SJSA1 (cell line): ENCODE data around the gene PLXND1. TPM values are rescaled to one million over a fixed set of nuclear protein-coding genes. Genes with fewer than 3 reads are reported as not detected.
A peak's percentile ranks its signal among the peaks of the same experiment; 100 is the strongest.

Experiments
- DNase-seq, 2 experiments: peaks; one replicate each; pipeline ENCODE4 v3.0.0-alpha.2; 2015 to 2020; ENCODE audit warnings: low spot score in 2 of 2, low read depth in 1 of 2
- H3K27ac ChIP-seq: fragments of 250-450 bp; sonication (Bioruptor Pico); 2 replicates; pipeline ENCODE4 v1.5.1; 2020; ENCODE audit warnings: mild to moderate bottlenecking, moderate library complexity
- H3K27me3 ChIP-seq: fragments of 250-450 bp; sonication (Bioruptor Pico); replicated peaks from 2 replicates; pipeline ENCODE4 v1.5.1; 2020; ENCODE audit warnings: mild to moderate bottlenecking, moderate library complexity
- H3K36me3 ChIP-seq: fragments of 250-450 bp; sonication (Bioruptor Pico); 2 replicates; pipeline ENCODE4 v1.5.1; 2020; ENCODE audit warnings: mild to moderate bottlenecking
- H3K4me1 ChIP-seq: fragments of 250-450 bp; sonication (Bioruptor Pico); replicated peaks from 2 replicates; pipeline ENCODE4 v1.6.1; 2021; ENCODE audit warnings: mild to moderate bottlenecking
- H3K4me3 ChIP-seq: fragments of 250-450 bp; sonication (Bioruptor Pico); 2 replicates; pipeline ENCODE4 v1.5.1; 2020; ENCODE audit warnings: mild to moderate bottlenecking
- H3K9me3 ChIP-seq: fragments of 250-450 bp; sonication (Bioruptor Pico); replicated peaks from 2 replicates; pipeline ENCODE4 v1.5.1; 2020; ENCODE audit warnings: mild to moderate bottlenecking
- total RNA-seq: library from RNA; depleted of rRNA; stranded (reverse); fragments of >200 nt; shearing (Covaris generic); gene quantifications from 2 replicates; pipeline ENCODE4 v1.2.3, GENCODE V29; 2014

Gene PLXND1
- total RNA-seq, 1 experiment from 2014 or later, result 80.1 TPM

GRCh38 chr3:129622933-129623332 is 16.5 kb upstream of the PLXND1 start:
- H3K27ac ChIP-seq, result no peak overlapping the region
- H3K9me3 ChIP-seq, result no peaks in the 10 kb centered on the region
- H3K27me3 ChIP-seq, result no peaks in the 10 kb centered on the region
- H3K4me3 ChIP-seq, result no peak overlapping the region
- H3K4me1 ChIP-seq, result peaks cover 47% of the 10 kb centered on the region
- no peaks in the 10 kb centered on the region for H3K36me3 ChIP-seq
- DNase-seq, result no peak

- H3K4me3 ChIP-seq, result no peak overlapping the region
- no peaks in the 10 kb centered on the region for H3K9me3 ChIP-seq
- no peak overlapping the region for H3K27ac ChIP-seq
- no peak for DNase-seq
- H3K36me3 ChIP-seq, result no peaks in the 10 kb centered on the region
- H3K27me3 ChIP-seq, result no peaks in the 10 kb centered on the region
- H3K4me1 ChIP-seq, result peaks cover 41% of the 10 kb centered on the region
Observed at GRCh38 chr3:129622226-129622874, 15.9 kb upstream of the PLXND1 start.

- Histone ChIP-seq H3K36me3 (no peaks in the 10 kb centered on the region), H3K9me3 (no peaks in the 10 kb centered on the region), H3K4me3 (no peak overlapping the region), H3K27me3 (no peaks in the 10 kb centered on the region), H3K4me1 (peaks cover 40% of the 10 kb centered on the region), H3K27ac (no peak overlapping the region)
- no peak for DNase-seq
Observed at GRCh38 chr3:129621626-129622225, 15.2 kb upstream of the PLXND1 start.

GRCh38 chr3:129620828-129621559 is 14.5 kb upstream of the PLXND1 start:
- Histone ChIP-seq H3K27ac (no peak overlapping the region), H3K4me1 (peaks cover 38% of the 10 kb centered on the region), H3K36me3 (no peaks in the 10 kb centered on the region), H3K9me3 (no peaks in the 10 kb centered on the region), H3K4me3 (no peak overlapping the region), H3K27me3 (no peaks in the 10 kb centered on the region)
- DNase-seq, result no peak

- peaks cover 26% of the 10 kb centered on the region for H3K4me1 ChIP-seq
- no peaks in the 10 kb centered on the region for H3K9me3 ChIP-seq
- H3K4me3 ChIP-seq, result no peak overlapping the region
- no peaks in the 10 kb centered on the region for H3K27me3 ChIP-seq
- H3K27ac ChIP-seq, result 0 out of 2 replicates have a peak overlapping the region, but pooled peaks have one; percentile 9
- H3K36me3 ChIP-seq, result no peaks in the 10 kb centered on the region
- DNase-seq, result no peak
Observed at GRCh38 chr3:129619726-129620162, 13.3 kb upstream of the PLXND1 start.

- no peak for DNase-seq
- H3K27ac ChIP-seq, result 0 out of 2 replicates have a peak overlapping the region, but pooled peaks have one; percentile 9
- peaks cover 25% of the 10 kb centered on the region for H3K4me1 ChIP-seq
- no peaks in the 10 kb centered on the region for H3K9me3 ChIP-seq
- no peak overlapping the region for H3K4me3 ChIP-seq
- no peaks in the 10 kb centered on the region for H3K36me3 ChIP-seq
- H3K27me3 ChIP-seq, result no peaks in the 10 kb centered on the region
Observed at GRCh38 chr3:129618901-129619671, 12.6 kb upstream of the PLXND1 start.

GRCh38 chr3:129618186-129618820 is 11.8 kb upstream of the PLXND1 start:
- H3K27me3 ChIP-seq, result no peaks in the 10 kb centered on the region
- H3K27ac ChIP-seq, result no peak overlapping the region
- H3K4me3 ChIP-seq, result no peak overlapping the region
- no peak for DNase-seq
- no peaks in the 10 kb centered on the region for H3K9me3 ChIP-seq
- no peaks in the 10 kb centered on the region for H3K36me3 ChIP-seq
- peaks cover 26% of the 10 kb centered on the region for H3K4me1 ChIP-seq

GRCh38 chr3:129617381-129618185 is 11.1 kb upstream of the PLXND1 start:
- H3K4me1 ChIP-seq, result peaks cover 33% of the 10 kb centered on the region
- H3K27me3 ChIP-seq, result no peaks in the 10 kb centered on the region
- H3K4me3 ChIP-seq, result no peak overlapping the region
- no peaks in the 10 kb centered on the region for H3K36me3 ChIP-seq
- no peak for DNase-seq
- H3K27ac ChIP-seq, result no peak overlapping the region
- no peaks in the 10 kb centered on the region for H3K9me3 ChIP-seq

GRCh38 chr3:129616713-129617112 is 10.2 kb upstream of the PLXND1 start:
- Histone ChIP-seq H3K27me3 (no peaks in the 10 kb centered on the region), H3K27ac (no peak overlapping the region), H3K9me3 (no peaks in the 10 kb centered on the region), H3K4me3 (no peak overlapping the region), H3K36me3 (no peaks in the 10 kb centered on the region), H3K4me1 (peaks cover 42% of the 10 kb centered on the region)
- DNase-seq, result no peak

- Histone ChIP-seq H3K4me1 (peaks cover 46% of the 10 kb centered on the region), H3K27ac (no peak overlapping the region), H3K9me3 (no peaks in the 10 kb centered on the region), H3K27me3 (no peaks in the 10 kb centered on the region), H3K36me3 (no peaks in the 10 kb centered on the region), H3K4me3 (no peak overlapping the region)
- no peak for DNase-seq
Observed at GRCh38 chr3:129616291-129616690, 9.8 kb upstream of the PLXND1 start.

GRCh38 chr3:129615751-129616281 is 9.3 kb upstream of the PLXND1 start:
- Histone ChIP-seq H3K36me3 (no peaks in the 10 kb centered on the region), H3K4me1 (peaks cover 51% of the 10 kb centered on the region), H3K4me3 (no peak overlapping the region), H3K27me3 (no peaks in the 10 kb centered on the region), H3K27ac (no peak overlapping the region), H3K9me3 (no peaks in the 10 kb centered on the region)
- DNase-seq, result no peak

- no peak overlapping the region for H3K4me3 ChIP-seq
- no peaks in the 10 kb centered on the region for H3K36me3 ChIP-seq
- no peak overlapping the region for H3K27ac ChIP-seq
- no peaks in the 10 kb centered on the region for H3K9me3 ChIP-seq
- H3K27me3 ChIP-seq, result no peaks in the 10 kb centered on the region
- DNase-seq, result no peak
- H3K4me1 ChIP-seq, result peaks cover 55% of the 10 kb centered on the region
Observed at GRCh38 chr3:129614927-129615363, 8.5 kb upstream of the PLXND1 start.
